ENCODE results near the gene ANKRD55.
A peak's percentile ranks its signal among the peaks of the same experiment; 100 is the strongest.
"Not testable (repeated sequence)": the region's sequence is repeated elsewhere in the genome, so short reads cannot be mapped to it uniquely, and the experiment has no call there.

ANKRD55 gene

DNA sequence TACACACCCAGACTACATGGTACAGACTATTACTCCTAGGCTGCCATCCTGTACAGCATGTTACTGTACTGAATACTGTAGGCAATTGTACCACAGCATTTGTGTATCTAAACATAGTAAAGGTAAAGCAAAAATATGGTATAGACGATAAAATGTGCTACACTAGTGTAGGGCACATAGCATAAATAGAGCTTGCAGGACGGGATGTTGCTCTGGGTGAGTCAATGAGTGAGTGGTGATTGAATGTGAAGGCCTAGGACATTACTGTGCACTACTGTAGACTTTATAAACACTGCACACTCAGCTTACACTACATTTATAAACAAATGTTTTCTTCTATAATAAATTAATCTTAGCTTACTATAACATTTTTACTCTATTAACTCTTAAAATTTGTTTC is 25.6 kb downstream of the ANKRD55 start:
- no peak for DNase-seq (ENCODE audit: low spot score)

DNA sequence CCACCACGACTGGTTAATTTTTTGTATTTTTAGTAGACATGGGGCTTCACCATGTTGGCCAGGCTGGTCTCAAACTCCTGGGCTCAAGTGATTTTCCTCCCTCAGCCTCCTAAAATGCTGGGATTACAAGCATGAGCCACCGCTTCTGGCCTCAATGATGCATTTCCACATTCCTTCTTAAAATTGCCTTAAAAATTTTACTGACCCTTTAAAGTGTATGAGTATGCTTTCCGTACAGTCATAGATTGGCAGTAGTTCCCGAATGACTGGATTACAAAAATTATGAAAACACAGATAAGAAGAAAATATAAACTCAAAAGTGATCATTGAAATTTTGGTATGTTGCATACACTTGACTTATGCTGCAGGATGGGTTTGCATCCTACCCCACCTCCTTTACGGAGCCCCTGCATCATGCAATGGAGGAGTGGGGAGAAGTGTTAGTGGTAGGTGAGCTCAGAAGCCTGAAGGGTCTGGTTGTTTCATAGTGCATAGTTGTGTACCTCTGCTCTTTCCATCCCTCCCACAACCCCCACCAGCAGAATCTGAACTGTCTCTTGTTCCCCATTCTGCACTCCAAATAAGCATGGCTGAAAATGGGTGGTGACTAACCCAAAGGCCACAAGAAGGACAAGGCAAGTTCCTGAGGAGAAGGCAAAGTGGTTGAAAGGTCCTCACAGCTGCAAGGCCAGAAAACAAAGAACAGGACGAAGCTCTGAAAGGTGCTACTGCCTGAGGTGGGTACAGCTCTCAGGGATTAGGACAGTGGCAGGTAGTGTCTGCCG is 26.8 kb downstream of the ANKRD55 start:
- no peak for DNase-seq (ENCODE audit: low spot score)

- not testable (repeated sequence) for DNase-seq (ENCODE audit: low spot score)
Measured at GRCh38 chr5:56203936-56204335, 29.2 kb downstream of the ANKRD55 start.

- DNase-seq (ENCODE audit: low spot score) = no peak
Measured at GRCh38 chr5:56202483-56202882, 30.6 kb downstream of the ANKRD55 start.

DNA sequence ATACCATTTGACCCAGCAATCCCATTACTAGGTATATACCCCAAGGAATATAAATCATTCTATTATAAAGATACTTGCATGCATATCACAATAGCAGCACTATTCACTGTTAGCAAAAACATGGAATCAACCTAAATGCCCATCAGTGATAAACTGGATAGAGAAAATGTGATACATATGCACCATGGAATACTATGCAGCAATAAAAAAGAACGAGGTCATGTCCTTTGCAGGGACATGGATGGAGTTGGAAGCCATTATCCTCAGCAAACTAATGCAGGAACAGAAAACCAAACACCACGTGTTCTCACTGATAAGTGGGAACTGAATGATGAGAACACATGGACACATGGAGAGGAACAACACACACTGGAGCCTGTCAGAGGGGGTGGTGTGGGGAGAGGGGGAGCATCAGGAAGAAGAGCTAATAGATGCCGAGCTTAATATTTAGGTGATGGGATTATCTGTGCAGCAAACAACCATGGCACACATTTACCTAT is 31.3 kb downstream of the ANKRD55 start:
- DNase-seq (ENCODE audit: low spot score) = not testable (repeated sequence)

- peak; percentile 83 for DNase-seq (ENCODE audit: low spot score)
Measured at GRCh38 chr5:56200971-56201666, 32.0 kb downstream of the ANKRD55 start.

DNA sequence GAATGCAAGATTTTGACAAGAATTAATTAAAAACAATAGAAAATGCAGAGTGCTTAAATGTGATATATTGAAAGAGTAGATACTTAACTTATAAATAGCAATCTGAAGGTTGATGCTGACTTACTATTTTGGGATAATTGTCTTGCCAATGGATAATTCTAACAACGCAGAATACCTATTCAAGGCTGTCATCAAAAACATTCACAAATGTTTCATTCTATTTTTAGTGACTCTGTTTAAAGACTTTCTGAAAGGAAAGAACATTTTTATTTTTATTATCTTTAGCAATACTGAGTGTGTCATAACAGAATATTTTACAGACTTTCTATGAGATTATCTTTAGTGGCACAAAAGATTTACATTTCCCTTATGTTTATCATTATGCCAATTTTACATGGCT is 38.1 kb downstream of the ANKRD55 start:
- no peak for DNase-seq (ENCODE audit: low spot score)

- no peak for DNase-seq (ENCODE audit: low spot score)
Measured at GRCh38 chr5:56192246-56192645, 40.9 kb downstream of the ANKRD55 start.

GRCh38 chr5:56191656-56192055 is 41.5 kb downstream of the ANKRD55 start:
- DNase-seq (ENCODE audit: low spot score) = no peak

- peak; percentile 70 for DNase-seq (ENCODE audit: low spot score)
Measured at GRCh38 chr5:56190497-56190896, 42.6 kb downstream of the ANKRD55 start.

- DNase-seq (ENCODE audit: low spot score) = no peak
Measured at GRCh38 chr5:56185768-56186311, 47.3 kb downstream of the ANKRD55 start.

- DNase-seq (ENCODE audit: low spot score) = no peak
Measured at GRCh38 chr5:56183506-56183905, 49.6 kb downstream of the ANKRD55 start.

DNA sequence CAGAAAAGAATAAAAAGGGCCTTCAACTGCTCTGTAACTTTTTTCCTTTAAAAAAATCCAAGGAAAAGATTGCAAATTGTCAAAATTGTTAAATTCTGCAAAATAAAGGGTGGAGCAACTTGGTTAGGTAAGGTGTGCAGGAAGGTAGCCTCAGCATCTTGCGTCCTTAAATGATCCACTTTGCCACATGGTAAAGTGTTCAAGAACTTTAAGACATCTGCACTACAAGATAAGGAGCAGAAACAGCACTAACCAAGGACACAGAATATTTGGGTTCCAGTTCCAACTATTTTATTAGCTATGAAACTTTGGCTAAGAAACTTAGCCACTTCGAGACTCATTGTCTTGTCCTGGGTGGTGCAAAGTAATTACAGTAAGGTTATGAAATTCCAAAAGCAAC is 53.7 kb downstream of the ANKRD55 start:
- no peak for DNase-seq (ENCODE audit: low spot score)

DNA sequence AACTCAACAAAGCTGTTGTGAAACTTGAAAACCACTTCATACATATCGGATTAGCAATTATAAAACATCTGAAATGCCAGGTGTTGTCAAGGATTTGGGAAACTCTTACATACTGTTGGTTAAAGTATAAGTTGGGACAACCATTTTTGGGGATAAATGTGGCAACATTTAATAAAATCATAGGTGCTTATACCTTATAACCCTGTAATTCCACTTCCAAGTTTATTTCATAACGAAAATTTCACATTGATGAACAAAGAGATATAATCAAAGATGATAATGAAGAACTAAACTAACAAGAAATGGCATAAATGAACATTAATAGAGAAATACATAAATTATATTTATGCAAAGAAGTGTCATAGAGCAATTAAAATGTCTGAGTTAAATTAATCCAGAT is 54.3 kb downstream of the ANKRD55 start:
- DNase-seq (ENCODE audit: low spot score) = no peak

GRCh38 chr5:56176871-56177533 is 56.1 kb downstream of the ANKRD55 start:
- DNase-seq (ENCODE audit: low spot score) = no peak

DNA sequence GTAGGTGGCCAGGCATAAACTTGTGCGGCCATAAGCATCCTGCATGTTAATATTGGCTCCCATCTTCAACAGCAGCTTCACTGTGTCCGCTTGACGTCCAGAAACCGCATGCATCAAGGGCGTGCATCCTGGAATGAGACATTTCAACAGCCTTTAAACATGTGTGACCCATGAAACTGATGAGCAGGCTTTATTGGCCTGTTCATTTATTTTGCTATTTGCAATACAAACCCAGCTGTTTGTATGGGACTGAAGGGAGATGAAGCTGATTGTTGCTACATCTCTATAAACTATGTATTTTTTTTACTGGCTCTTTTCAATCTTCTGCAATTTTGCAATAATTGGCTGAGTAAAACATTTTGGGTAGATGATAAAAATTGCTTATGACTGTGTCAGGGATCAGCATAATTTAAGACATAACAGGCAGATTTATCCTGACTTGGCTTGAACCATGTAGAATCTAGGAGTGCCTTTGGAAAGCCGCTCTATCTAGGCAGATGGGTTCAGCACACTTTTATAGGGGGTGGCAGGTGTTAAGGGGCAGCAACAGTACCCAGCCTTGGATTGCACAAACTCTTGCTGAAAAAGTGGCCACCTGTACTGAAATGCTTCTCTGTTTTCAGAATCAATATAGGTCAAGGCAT is 56.9 kb downstream of the ANKRD55 start:
- no peak for DNase-seq (ENCODE audit: low spot score)

DNA sequence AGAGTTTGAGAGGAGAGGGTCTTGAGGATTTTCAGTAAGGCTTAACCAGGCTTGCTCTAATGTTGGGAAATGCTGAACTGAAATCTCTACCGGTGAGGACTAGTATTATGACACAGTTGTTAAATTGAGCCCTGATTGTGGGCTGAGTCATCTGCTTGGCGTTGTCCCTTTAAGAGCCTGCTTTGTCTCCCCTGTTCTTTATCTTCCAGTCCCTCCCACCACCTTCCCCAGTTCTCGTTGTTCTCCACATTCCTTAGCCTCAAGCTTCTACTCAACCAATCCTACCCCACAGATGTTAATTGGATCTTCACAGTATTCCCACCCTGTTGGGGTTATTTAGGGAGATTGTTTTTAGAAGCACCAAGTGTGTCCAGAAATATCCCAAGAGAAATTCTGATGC is 57.6 kb downstream of the ANKRD55 start:
- no peak for DNase-seq (ENCODE audit: low spot score)

DNA sequence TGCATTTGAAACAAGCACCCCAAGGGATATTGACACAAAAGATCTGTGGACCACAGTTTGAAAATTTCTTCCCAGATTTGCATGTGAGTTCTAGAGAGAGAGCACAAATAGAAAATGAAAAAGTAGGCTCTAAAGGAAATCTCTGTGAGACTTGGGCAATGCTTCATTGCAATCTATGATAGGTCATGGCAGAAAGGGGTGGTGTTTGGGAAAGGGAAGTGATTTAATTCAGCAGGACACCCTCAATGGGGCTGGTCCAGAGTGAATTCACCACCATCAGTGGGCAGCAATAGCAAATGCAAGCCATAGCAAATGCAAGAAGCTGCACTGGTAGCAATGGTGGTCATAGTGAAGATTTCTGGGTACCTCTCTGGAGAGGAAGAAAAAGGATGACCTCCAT is 58.1 kb downstream of the ANKRD55 start:
- no peak for DNase-seq (ENCODE audit: low spot score)

DNA sequence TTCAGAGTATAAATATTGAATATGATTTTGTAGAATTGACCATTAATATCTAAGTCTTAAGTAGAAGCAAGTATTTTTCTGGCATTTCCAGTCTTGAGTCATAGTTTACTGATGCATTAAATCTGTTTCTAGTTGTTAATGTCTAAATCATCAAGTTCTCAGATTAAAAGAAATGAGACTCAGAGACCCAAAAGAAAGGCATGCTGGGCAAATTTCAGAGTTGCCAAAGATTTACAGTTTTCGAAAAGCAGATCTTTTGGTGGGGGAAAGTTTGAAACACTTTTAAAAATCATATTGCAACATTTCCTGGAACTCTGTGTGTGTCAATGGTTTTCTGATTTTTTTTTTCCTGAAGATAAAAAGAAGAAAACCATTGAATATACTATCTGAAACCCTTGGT is 60.9 kb downstream of the ANKRD55 start:
- no peak for DNase-seq (ENCODE audit: low spot score)

DNA sequence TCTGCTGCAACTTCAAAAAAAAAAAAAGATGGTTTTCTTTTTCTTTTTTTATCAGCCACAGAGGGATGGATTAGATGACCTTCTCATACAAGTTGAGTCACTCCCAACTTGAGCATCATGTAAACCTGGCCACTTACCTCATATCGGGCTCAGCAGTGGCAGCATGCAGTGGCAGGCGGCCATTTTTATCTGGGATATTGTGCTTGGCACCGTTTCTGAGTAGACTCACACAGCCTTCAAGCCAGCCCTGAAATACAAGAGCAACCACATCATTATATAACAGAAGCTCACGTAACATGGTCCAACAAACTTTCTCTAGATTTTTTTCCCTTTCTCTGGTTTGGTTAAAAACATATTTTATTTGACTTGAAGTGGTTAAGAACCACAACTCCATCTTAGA is 62.6 kb downstream of the ANKRD55 start:
- DNase-seq (ENCODE audit: low spot score) = no peak

DNA sequence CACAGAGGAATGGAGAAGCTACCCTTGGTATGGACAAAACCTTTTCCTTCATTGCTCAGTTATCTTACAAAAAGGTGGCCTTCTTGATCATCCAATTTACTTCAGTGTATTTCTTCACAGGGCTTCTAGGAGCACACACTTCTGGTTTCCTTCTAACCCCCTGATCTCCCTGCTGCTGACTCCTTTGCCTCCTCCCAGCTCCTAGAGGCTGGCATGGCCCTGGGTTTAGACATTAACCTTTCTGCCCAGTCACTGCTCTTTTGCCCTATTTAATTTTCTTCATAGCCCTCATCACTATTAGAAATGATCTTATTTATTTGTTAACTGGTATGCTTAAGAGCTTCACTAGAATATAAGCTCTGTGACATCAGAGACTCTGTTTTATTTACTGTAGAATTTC is 63.2 kb downstream of the ANKRD55 start:
- DNase-seq (ENCODE audit: low spot score) = no peak

GRCh38 chr5:56169281-56169680 is 63.8 kb downstream of the ANKRD55 start:
- no peak for DNase-seq (ENCODE audit: low spot score)
